Esophagus (tissue), 2 donors: ENCODE data around the gene KDM1B. TPM values are rescaled to one million over a fixed set of nuclear protein-coding genes. Genes with fewer than 3 reads are reported as not detected.
"Not testable (repeated sequence)": the region's sequence is repeated elsewhere in the genome, so short reads cannot be mapped to it uniquely, and the experiment has no call there.

Source experiments
- H3K27ac ChIP-seq, 2 donors: one replicate each; pipeline ENCODE4 v1.5.1; 2013; ENCODE audit warnings: low read depth in 2 of 2, mild to moderate bottlenecking in 2 of 2, inconsistent platforms in 1 of 2, low read length in 1 of 2, moderate library complexity in 1 of 2
- H3K27me3 ChIP-seq, 2 donors: one replicate each; pipeline ENCODE4 v1.6.1; 2013; ENCODE audit warnings: low read length in 2 of 2, control low read depth in 1 of 2, mild to moderate bottlenecking in 1 of 2; ENCODE audit not compliant: insufficient read depth in 2 of 2, control insufficient read depth in 1 of 2
- H3K36me3 ChIP-seq, 2 donors: one replicate each; pipeline ENCODE4 v1.6.1; 2013; ENCODE audit warnings: low read length in 1 of 2; ENCODE audit not compliant: control insufficient read depth in 2 of 2, insufficient read depth in 2 of 2
- H3K4me1 ChIP-seq, 2 donors: one replicate each; pipeline ENCODE4 v1.6.1; 2013; ENCODE audit warnings: low read length in 1 of 2; ENCODE audit not compliant: control insufficient read depth in 2 of 2, insufficient read depth in 2 of 2
- H3K4me3 ChIP-seq, 2 donors: one replicate each; pipeline ENCODE4 v1.5.1; 2013; ENCODE audit warnings: low read length in 2 of 2, mild to moderate bottlenecking in 2 of 2, low read depth in 1 of 2, moderate library complexity in 1 of 2
- H3K9me3 ChIP-seq, 2 donors: one replicate each; pipeline ENCODE4 v1.6.1; 2013; ENCODE audit warnings: mild to moderate bottlenecking in 2 of 2, low read depth in 1 of 2, low read length in 1 of 2, moderate library complexity in 1 of 2; ENCODE audit not compliant: control insufficient read depth in 2 of 2, insufficient read depth in 1 of 2
- WGBS, 2 donors: extraction: QIAGEN DNeasy Blood & Tissue Kit; methylation state at CpG; one replicate each; pipeline ENCODE4 v1.1.7; 2013; 5-methylcytosine and 5-hydroxymethylcytosine counted together
- polyA plus RNA-seq, 2 donors: library from polyadenylated mRNA; stranded (reverse); fragments of 200-250 nt; gene quantifications; one replicate each; pipeline ENCODE4 v1.2.3, GENCODE V29; 2013
- donor health status: healthy with polysubstance abuse.
- donor health status: Bipolar disorder and iron deficiency.

KDM1B gene
- polyA plus RNA-seq, 2 donors, result 2.5 to 6.2 TPM

DNA sequence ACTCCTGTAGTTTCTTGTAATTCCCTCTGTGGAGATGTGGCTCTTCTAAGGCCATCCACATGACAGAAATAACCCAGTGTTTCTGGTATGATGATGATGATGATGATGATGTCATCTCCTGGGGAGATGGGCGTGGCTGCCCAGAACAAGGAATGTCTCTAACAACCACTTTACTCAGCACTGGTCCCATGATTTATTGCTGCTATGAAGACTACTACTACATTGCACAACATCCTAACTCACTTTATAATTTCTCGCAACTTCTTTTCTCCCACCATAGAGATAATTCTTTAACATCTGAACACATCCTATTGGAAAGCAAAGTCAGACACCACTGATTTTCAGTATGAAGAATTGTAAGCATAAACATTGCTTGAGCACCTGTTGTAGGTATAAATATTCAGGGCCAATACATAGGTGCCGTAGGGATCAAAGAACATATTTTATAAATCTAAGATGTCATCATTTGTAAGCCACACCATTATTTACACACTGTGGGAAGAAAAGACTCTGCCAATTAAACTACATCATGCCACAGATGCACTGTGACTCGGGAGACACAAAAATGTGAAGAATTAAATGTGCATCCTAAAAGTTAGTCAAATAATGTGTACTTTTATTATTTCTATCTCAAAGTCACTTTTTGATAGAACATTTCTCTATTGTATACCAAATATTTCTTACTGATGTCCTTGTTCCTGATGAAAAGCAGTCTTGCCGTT lies 6.8 kb upstream of the KDM1B start:
- H3K4me1 ChIP-seq, result no peaks in the 10 kb centered on the region
- WGBS, 2 donors, result 91 to 95% methylated on average over 5 of the region's 5 CpGs
- H3K27ac ChIP-seq, result no peak overlapping the region
- no peak overlapping the region for H3K4me3 ChIP-seq
- H3K27me3 ChIP-seq, result no peaks in the 10 kb centered on the region
- H3K36me3 ChIP-seq, result no peaks in the 10 kb centered on the region
- H3K9me3 ChIP-seq, result no peaks in the 10 kb centered on the region

DNA sequence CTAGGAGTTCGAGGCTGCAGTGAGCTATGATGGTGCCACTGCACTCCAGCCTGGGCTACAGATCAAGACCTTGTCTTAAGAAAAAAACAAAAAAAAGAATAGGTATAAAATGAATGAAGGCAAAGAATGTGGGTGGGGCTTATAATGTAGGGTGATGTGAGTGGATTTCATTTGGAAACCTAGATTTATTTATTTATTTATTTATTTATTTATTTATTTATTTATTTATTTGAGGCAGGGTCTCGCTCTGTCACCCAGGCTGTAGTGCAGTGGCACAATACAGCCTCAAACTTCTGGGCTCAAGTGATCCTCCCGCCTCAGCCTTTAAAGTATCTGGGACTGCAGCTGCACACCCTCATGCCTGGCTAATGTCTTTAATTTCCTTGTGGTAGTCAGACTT lies 3.8 kb upstream of the KDM1B start:
- WGBS, 2 donors, result 95 to 98% methylated on average over 3 of the region's 3 CpGs
- not testable (repeated sequence) for H3K36me3 ChIP-seq, H3K4me1 ChIP-seq, H3K4me3 ChIP-seq, H3K9me3 ChIP-seq, H3K27ac ChIP-seq, H3K27me3 ChIP-seq

DNA sequence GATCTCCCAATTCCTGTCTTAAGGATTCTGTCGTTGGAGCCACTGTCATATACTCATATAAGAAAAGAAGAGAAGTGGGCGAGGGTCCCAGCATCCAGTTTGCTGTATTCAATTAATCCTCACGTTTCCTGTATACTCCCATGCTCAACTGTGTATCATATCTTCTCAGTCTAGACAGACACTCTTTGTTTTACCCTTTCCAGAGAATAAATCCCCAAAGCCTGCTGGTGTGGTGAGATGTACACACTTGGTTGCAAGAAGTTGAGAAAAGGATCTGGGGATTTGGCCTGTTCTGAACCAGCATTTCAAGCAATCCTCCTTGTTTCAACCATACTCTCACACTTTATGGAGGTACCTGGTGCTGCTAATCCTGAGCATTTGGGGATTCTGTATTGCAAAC lies 3.4 kb upstream of the KDM1B start:
- Histone ChIP-seq H3K4me3 (no peak overlapping the region), H3K27me3 (no peaks in the 10 kb centered on the region), H3K4me1 (no peaks in the 10 kb centered on the region), H3K36me3 (no peaks in the 10 kb centered on the region), H3K27ac (no peak overlapping the region), H3K9me3 (no peaks in the 10 kb centered on the region)
- WGBS, 2 donors, result 84 to 87% methylated on average over 3 of the region's 3 CpGs

DNA sequence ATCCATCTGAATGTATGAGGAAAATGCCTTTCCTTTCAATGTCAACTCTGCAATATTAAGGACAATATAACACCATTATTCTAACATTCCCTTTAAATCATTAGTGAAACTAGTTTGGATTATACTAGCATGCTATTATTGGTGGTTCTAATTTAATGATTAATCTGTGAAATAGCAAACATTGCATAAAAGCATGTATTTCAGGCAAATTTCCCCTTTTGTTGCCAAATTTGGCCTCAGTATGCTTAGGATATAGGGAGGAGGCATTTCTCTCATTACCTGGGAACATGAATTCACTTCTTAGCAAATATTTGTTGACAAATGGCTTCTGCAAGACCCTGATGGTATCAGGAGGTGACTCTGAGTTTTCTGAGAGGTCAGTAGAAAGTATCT lies 1.9 kb upstream of the KDM1B start:
- Histone ChIP-seq H3K27ac (no peak overlapping the region), H3K27me3 (no peaks in the 10 kb centered on the region), H3K36me3 (no peaks in the 10 kb centered on the region), H3K4me1 (no peaks in the 10 kb centered on the region), H3K9me3 (no peaks in the 10 kb centered on the region), H3K4me3 (no peak overlapping the region)

GRCh38 chr6:18154507-18155149 lies 594 bp upstream of the KDM1B start, which contains the start of gene TPMT:
Gene TPMT, minus strand, starts transcription at chr6:18155077. Its CDS starts 5,950 bp downstream, at chr6:18149127.
- Histone ChIP-seq H3K36me3 (no peaks in the 10 kb centered on the region), H3K27ac (peak within 1 kb of the TSS; percentile 95 to 99), H3K9me3 (no peaks in the 10 kb centered on the region), H3K4me1 (no peaks in the 10 kb centered on the region), H3K27me3 (no peaks in the 10 kb centered on the region), H3K4me3 (peak within 1 kb of the TSS; percentile 85 to 92)
- WGBS, 2 donors, result 0 to 1% methylated on average over 26 to 34 of the region's 34 CpGs

- H3K27ac ChIP-seq, result peak overlapping the region; percentile 95 to 99
- no peaks in the 10 kb centered on the region for H3K4me1 ChIP-seq
- H3K36me3 ChIP-seq, result no peaks in the 10 kb centered on the region
- H3K27me3 ChIP-seq, result no peaks in the 10 kb centered on the region
- H3K4me3 ChIP-seq, result peak overlapping the region; percentile 85 to 92
- H3K9me3 ChIP-seq, result no peaks in the 10 kb centered on the region
- WGBS, 2 donors, result 1% methylated on average over 26 of the region's 26 CpGs
Observed at GRCh38 chr6:18155864-18156421, 721 bp downstream of the KDM1B start.

GRCh38 chr6:18160911-18161310 lies 5.7 kb downstream of the KDM1B start:
- 51 to 86% methylated on average over 1 of the region's 1 CpG for WGBS, 2 donors
- Histone ChIP-seq H3K9me3 (no peaks in the 10 kb centered on the region), H3K36me3 (peaks cover 3 to 5% of the 10 kb centered on the region in 2 donors), H3K27me3 (no peaks in the 10 kb centered on the region), H3K27ac (peak overlapping the region; percentile 21 to 40), H3K4me3 (no peak overlapping the region), H3K4me1 (no peaks in the 10 kb centered on the region)

DNA sequence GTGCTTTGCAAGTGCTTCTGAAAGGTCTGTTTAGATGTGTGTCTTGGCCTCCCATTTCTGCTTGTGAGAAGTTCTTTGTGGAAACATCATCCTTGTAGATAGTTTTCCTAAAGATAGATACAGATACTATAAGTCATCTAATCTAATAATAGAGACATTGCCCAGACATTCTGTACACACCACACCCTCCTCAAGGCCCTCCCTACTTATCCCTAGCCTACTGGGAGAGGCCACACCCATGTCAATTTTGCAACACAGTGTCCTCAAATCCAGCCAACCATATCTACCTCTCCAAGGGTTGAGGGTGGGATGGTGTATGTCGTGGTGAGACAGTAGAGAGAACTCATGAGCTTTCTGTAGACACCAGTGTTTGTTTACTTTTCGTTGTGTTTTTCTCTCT lies 6.2 kb downstream of the KDM1B start:
- no peaks in the 10 kb centered on the region for H3K27me3 ChIP-seq
- 85 to 87% methylated on average over 2 of the region's 2 CpGs for WGBS, 2 donors
- peak overlapping the region; percentile 21 to 42 for H3K27ac ChIP-seq
- peaks cover 4 to 5% of the 10 kb centered on the region in 2 donors for H3K36me3 ChIP-seq
- H3K9me3 ChIP-seq, result no peaks in the 10 kb centered on the region
- H3K4me3 ChIP-seq, result no peak overlapping the region
- no peaks in the 10 kb centered on the region for H3K4me1 ChIP-seq

GRCh38 chr6:18162401-18162800 lies 7.2 kb downstream of the KDM1B start:
- no peaks in the 10 kb centered on the region for H3K27me3 ChIP-seq
- H3K4me1 ChIP-seq, result no peaks in the 10 kb centered on the region
- no peak overlapping the region for H3K27ac ChIP-seq
- H3K4me3 ChIP-seq, result no peak overlapping the region
- H3K36me3 ChIP-seq, result peaks cover 5% of the 10 kb centered on the region in 2 donors
- WGBS, 2 donors, result 87 to 88% methylated on average over 2 of the region's 2 CpGs
- no peaks in the 10 kb centered on the region for H3K9me3 ChIP-seq
